Measurements from ENCODE around the gene DPF3. TPM values are rescaled to one million over a fixed set of nuclear protein-coding genes. Genes with fewer than 3 reads are reported as not detected.

DPF3 gene
- total RNA-seq, 2 experiments from 2014 or later, result 0.27 to 0.31 TPM

GRCh38 chr14:72665259-72665658 is 228.6 kb downstream of the DPF3 start:
- Mint-ChIP-seq H3K27me3 (peaks cover 9% of the 10 kb centered on the region), H3K4me3 (no peak overlapping the region), H3K27ac (no peak overlapping the region), H3K9me3 (no peaks in the 10 kb centered on the region), H3K36me3 (ENCODE audit: low read depth) (no peaks in the 10 kb centered on the region), H3K4me1 (ENCODE audit: low read depth) (no peaks in the 10 kb centered on the region)
- peaks cover 0 to 5% of the 10 kb centered on the region in 2 experiments for H3K9me3 ChIP-seq (ENCODE audit: control insufficient read depth in 1 of 2, insufficient read depth in 1 of 2, low read length in 2 of 2)
- ChIA-PET POLR2A (no interaction called here), CTCF (no interaction called here)
- TF ChIP-seq CTCF (IDR thresholded peaks at IDR 0.05), result no peak
- DNase-seq, result no peak
- intact Hi-C loops (cut with DNase I, micrococcal nuclease), result no loop called here
- no peaks in the 10 kb centered on the region for H3K4me1 ChIP-seq (ENCODE audit: insufficient read depth, low read length)
- H3K27me3 ChIP-seq (ENCODE audit: control insufficient read depth in 1 of 2, insufficient read depth in 2 of 2, low read length in 2 of 2), result no peaks in the 10 kb centered on the region
- H3K4me3 ChIP-seq (ENCODE audit: low read length), result no peak overlapping the region
- no peak overlapping the region for H3K27ac ChIP-seq (ENCODE audit: low read depth in 1 of 2, low read length in 2 of 2)
- ATAC-seq (ENCODE audit: poor library complexity), result no peak
- no peaks in the 10 kb centered on the region for H3K36me3 ChIP-seq (ENCODE audit: insufficient read depth, low read length)

GRCh38 chr14:72664651-72665050 is 229.2 kb downstream of the DPF3 start:
- Mint-ChIP-seq H3K4me1 (ENCODE audit: low read depth) (no peaks in the 10 kb centered on the region), H3K9me3 (no peaks in the 10 kb centered on the region), H3K4me3 (no peak overlapping the region), H3K27me3 (peaks cover 5% of the 10 kb centered on the region), H3K36me3 (ENCODE audit: low read depth) (no peaks in the 10 kb centered on the region), H3K27ac (no peak overlapping the region)
- ChIA-PET POLR2A (no interaction called here), CTCF (no interaction called here)
- Histone ChIP-seq H3K4me1 (ENCODE audit: insufficient read depth, low read length) (no peaks in the 10 kb centered on the region), H3K9me3 (ENCODE audit: control insufficient read depth in 1 of 2, insufficient read depth in 1 of 2, low read length in 2 of 2) (no peaks in the 10 kb centered on the region), H3K36me3 (ENCODE audit: insufficient read depth, low read length) (no peaks in the 10 kb centered on the region), H3K4me3 (ENCODE audit: low read length) (no peak overlapping the region), H3K27me3 (ENCODE audit: control insufficient read depth in 1 of 2, insufficient read depth in 2 of 2, low read length in 2 of 2) (no peaks in the 10 kb centered on the region), H3K27ac (ENCODE audit: low read depth in 1 of 2, low read length in 2 of 2) (no peak overlapping the region)
- TF ChIP-seq CTCF (IDR thresholded peaks at IDR 0.05), result no peak
- no peak for ATAC-seq (ENCODE audit: poor library complexity)
- intact Hi-C loops (cut with DNase I, micrococcal nuclease), result no loop called here
- no peak for DNase-seq

- Mint-ChIP-seq H3K4me1 (ENCODE audit: low read depth) (no peaks in the 10 kb centered on the region), H3K27me3 (no peaks in the 10 kb centered on the region), H3K4me3 (no peak overlapping the region), H3K9me3 (no peaks in the 10 kb centered on the region), H3K27ac (no peak overlapping the region), H3K36me3 (ENCODE audit: low read depth) (no peaks in the 10 kb centered on the region)
- no peaks in the 10 kb centered on the region for H3K36me3 ChIP-seq (ENCODE audit: insufficient read depth, low read length)
- no peaks in the 10 kb centered on the region for H3K27me3 ChIP-seq (ENCODE audit: control insufficient read depth in 1 of 2, insufficient read depth in 2 of 2, low read length in 2 of 2)
- TF ChIP-seq CTCF (IDR thresholded peaks at IDR 0.05), result no peak
- POLR2A ChIA-PET, result no interaction called here
- no peaks in the 10 kb centered on the region for H3K4me1 ChIP-seq (ENCODE audit: insufficient read depth, low read length)
- H3K27ac ChIP-seq (ENCODE audit: low read depth in 1 of 2, low read length in 2 of 2), result no peak overlapping the region
- intact Hi-C loops (cut with DNase I, micrococcal nuclease), result no loop called here
- CTCF ChIA-PET, result no interaction called here
- no peaks in the 10 kb centered on the region for H3K9me3 ChIP-seq (ENCODE audit: control insufficient read depth in 1 of 2, insufficient read depth in 1 of 2, low read length in 2 of 2)
- no peak for DNase-seq
- ATAC-seq (ENCODE audit: poor library complexity), result no peak
- H3K4me3 ChIP-seq (ENCODE audit: low read length), result no peak overlapping the region
These were observed 229.8 kb downstream of the DPF3 start for GRCh38 chr14:72663956-72664650.
